WI38 (cell line): Measurements from ENCODE around the gene PLPP4.

ENCODE experiments used
- H3K4me3 ChIP-seq: 2 replicates; pipeline ENCODE4 v1.5.1; 2011; ENCODE audit warnings: low read depth, mild to moderate bottlenecking, control low read depth, low read length
- CTCF ChIP-seq: IDR thresholded peaks from 2 replicates; pipeline ENCODE4 v1.5.1; 2012; ENCODE audit warnings: low read depth, mild to moderate bottlenecking, control low read depth, low read length

Gene PLPP4

DNA sequence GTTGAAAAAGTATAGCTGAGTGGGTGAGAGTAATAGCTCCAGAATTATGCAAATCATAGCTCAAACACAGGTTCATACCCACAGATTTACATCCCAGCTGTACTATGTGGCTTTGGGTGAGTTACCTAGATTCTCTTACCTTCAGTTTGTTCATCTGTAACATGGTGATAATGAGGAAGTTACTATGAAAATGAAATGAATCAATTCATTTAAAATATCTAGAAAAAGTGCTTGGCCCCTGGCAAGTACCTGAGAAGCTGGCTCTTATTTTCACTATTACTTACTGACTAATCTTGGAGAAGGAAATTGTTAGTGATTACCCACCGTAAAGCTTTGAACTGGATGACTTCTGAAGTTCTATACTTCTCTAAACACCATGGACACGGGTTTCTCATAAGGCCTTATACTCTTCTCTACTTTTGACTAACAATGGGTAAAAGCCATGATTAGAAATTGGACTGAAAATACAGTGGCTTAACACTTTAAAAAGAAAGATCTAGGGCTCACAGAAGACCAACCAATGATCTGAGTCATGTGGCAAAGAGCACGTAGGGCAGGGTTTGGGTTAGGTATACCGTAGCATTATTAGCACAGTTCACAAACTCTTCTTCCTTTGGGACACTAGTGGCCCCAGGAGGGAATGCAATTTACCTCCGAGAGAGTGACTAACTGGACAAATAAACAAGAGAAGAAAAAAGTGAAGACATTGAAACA is 149.2 kb downstream of the PLPP4 start:
- H3K4me3 ChIP-seq, result no peak overlapping the region
- TF ChIP-seq CTCF, result no peak

DNA sequence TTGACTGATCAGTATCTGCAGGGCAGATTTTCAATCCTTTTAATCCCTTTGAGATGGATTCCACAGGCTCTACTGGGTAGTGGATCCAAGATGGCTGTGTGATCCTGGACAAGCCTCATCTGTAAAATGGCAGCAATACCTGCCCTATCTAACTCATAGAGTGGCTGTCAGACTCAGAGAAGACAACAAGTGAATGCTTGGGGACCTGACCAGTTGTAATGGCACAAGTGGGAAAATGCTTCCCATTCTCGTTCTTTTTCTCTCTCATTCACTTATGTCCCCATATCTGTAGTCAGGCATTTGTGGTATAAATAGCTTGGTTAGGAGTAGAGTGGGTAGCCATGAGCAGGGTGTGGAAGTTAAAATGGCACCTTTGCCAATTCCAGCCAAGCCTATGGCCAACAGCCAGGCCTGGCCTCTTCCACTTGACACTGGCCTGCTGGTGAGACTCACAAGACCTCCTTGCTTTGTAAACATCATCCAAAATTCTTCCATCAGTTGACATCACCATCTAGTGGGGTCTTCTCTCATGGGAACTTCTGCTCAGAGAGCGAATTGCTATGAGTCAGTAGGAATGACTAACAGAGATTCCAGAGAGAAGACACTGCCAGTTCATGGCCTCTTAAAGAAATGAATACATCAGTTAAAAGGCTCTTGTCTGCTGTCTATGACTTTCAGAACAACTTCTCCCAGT is 150.1 kb downstream of the PLPP4 start:
- H3K4me3 ChIP-seq, result no peak overlapping the region
- no peak for TF ChIP-seq CTCF

DNA sequence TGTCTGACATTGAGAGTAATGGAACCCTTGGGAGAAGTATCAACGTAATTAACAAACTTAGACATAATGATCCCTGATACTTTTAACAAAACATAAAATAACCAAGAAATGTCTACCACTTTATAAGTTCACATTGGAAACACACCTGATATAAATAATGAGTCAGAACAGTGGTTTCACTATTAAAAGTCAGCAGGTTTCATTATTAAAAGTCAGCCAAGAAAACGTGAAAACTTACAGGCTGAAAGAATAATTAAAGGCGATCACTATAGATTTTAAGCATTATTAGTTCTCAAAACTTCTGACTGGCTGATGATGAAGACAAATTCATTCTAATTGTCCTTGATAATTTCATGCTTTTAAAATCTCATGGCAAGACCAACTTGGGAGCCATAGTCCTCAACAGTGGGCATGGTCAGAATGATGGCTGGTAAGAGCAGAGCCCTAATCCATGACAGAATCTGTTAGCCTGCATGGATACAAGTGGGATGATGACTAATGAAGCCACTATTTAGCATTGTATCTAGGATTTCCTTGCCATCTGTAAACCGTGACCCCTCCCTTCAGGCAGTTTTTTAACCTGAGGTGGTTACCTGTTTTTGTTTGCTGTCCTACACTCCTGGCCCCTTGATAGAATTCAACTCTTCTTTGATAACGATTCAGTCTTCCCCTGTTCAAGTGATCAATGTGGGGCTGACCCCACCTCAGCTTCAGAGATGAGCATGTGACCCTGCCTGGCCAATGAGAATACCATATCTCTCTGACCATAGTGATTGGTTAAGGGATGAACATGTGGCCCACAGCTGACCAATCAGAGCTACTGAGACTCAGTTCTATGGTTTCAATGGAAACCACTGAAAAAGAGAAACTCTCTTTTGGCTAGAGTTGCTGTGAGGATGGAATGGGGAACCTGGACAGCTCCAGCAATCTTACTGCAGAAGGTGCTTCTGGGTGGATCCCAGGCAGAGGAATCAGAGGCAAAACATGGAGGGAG is 151.0 kb downstream of the PLPP4 start:
- H3K4me3 ChIP-seq, result no peak overlapping the region

GRCh38 chr10:120609006-120609405 is 152.0 kb downstream of the PLPP4 start:
- TF ChIP-seq CTCF, result no peak
- no peak overlapping the region for H3K4me3 ChIP-seq

More for the DNA sequence above, 151.0 kb downstream of the PLPP4 start:
- no peak for TF ChIP-seq CTCF

- no peak overlapping the region for H3K4me3 ChIP-seq
- no peak for TF ChIP-seq CTCF
Measured at GRCh38 chr10:120610791-120611190, 153.8 kb downstream of the PLPP4 start.

- TF ChIP-seq CTCF, result no peak
- no peak overlapping the region for H3K4me3 ChIP-seq
Measured at GRCh38 chr10:120612756-120613155, 155.7 kb downstream of the PLPP4 start.

DNA sequence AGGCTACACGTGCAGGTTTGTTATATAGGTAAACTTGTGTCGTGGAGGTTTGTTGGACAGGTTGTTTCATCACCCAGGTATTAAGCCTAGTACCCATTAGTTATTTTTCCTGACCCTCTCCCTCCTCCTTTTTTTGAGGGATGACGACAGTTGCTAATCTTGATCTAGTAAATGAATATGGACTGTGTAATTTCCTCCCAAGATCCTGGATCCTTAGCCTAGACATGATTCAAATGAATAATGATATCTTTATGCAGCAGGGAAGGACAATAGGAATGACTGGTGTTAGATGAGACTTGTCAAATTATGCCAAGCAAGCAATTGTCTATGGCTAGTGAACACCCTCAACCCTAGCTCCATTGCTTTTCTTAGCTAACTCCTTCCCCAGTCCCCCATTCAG is 156.2 kb downstream of the PLPP4 start:
- no peak for TF ChIP-seq CTCF
- H3K4me3 ChIP-seq, result no peak overlapping the region
